ENCODE data around the gene TMEM80.

Gene TMEM80

DNA sequence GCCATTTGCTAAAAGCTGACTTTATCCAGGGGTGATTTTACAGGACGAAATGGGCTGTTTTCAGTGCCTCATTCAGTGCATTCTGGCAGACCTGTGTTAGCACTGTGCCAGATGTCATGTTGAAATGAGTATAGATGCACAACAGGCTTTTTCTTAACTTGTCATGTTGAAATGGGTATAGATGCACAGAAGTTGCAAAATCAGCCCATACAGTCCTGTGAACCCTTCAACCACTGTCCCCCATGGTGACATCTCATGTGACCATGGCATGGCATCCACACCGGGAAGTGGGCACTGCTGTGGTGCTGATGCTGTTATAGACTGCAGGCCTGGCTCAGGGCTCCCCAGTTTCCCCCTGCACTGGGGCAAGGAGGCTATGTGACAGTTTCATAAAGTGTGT, 54.1 kb downstream of the TMEM80 start:
- Histone ChIP-seq H3K36me3 (ENCODE audit: insufficient read depth, low read length) (no peaks in the 10 kb centered on the region), H3K27me3 (ENCODE audit: insufficient read depth, low read length, poor library complexity, severe bottlenecking) (no peaks in the 10 kb centered on the region), H3K4me2 (ENCODE audit: low read depth, low read length, poor library complexity, severe bottlenecking) (peak overlapping the region; percentile 93), H3F3A (ENCODE audit: low read depth) (no peaks in the 10 kb centered on the region), H3K79me2 (ENCODE audit: insufficient read depth, low read length) (peaks cover 61% of the 10 kb centered on the region), H3K4me1 (ENCODE audit: insufficient read depth, low read length, poor library complexity, severe bottlenecking) (peaks cover 26% of the 10 kb centered on the region), H4K20me1 (ENCODE audit: insufficient read depth, low read length, poor library complexity, severe bottlenecking) (peaks cover 19% of the 10 kb centered on the region), H3K9ac (ENCODE audit: low read depth, low read length, poor library complexity, severe bottlenecking) (peak overlapping the region; percentile 78), H2AFZ (ENCODE audit: low read length) (no peak overlapping the region), H3K9me2 (replicated peaks; ENCODE audit: low read depth, low read length) (no peaks in the 10 kb centered on the region), H3K9me3 (ENCODE audit: insufficient read depth, low read depth, low read length) (no peaks in the 10 kb centered on the region), H3K4me3 (ENCODE audit: low read length, poor library complexity, severe bottlenecking) (peak overlapping the region; percentile 79)
- TF ChIP-seq EZH2phosphoT487 (IDR thresholded peaks at IDR 0.05; ENCODE audit: borderline replicate concordance), result no peak
- TF ChIP-seq, protein P1, sequence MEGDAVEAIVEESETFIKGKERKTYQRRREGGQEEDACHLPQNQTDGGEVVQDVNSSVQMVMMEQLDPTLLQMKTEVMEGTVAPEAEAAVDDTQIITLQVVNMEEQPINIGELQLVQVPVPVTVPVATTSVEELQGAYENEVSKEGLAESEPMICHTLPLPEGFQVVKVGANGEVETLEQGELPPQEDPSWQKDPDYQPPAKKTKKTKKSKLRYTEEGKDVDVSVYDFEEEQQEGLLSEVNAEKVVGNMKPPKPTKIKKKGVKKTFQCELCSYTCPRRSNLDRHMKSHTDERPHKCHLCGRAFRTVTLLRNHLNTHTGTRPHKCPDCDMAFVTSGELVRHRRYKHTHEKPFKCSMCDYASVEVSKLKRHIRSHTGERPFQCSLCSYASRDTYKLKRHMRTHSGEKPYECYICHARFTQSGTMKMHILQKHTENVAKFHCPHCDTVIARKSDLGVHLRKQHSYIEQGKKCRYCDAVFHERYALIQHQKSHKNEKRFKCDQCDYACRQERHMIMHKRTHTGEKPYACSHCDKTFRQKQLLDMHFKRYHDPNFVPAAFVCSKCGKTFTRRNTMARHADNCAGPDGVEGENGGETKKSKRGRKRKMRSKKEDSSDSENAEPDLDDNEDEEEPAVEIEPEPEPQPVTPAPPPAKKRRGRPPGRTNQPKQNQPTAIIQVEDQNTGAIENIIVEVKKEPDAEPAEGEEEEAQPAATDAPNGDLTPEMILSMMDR (conservative IDR thresholded peaks at IDR 0.05; ENCODE audit: low read length), result no peak
